ENCODE measurements around the gene TARS3. TPM values are rescaled to one million over a fixed set of nuclear protein-coding genes. Genes with fewer than 3 reads are reported as not detected.
A peak's percentile ranks its signal among the peaks of the same experiment; 100 is the strongest.

TARS3 gene
- total RNA-seq, 8 experiments from 2014 or later: 12.0 to 31.4 (median 19.4) TPM

DNA sequence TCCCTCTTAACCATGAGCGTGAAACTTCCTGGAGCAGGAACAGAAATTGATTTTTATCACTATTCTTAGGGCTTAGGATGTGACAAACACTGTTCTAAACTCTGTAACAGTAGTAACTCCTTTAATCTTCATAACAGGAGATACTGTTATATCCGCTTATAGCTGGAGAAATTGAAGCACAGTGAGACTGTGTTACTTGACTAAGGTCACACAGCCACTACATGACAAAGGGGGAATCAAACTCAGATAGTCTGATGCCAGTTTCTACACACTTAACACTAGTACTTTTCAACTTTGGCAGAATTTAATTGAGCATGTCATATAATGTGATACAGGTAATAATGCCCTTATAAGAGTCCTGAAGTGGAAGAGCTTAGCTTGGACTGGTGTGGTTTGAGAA, 800 bp upstream of the TARS3 start:
- no peak overlapping the region for H3K27ac ChIP-seq
- H3K4me3 ChIP-seq: no peak overlapping the region
- 57 to 100% (median 80%) methylated on average over 1 to 2 of the region's 2 CpGs; no CpG with 5 or more reads in 2 of the 10 experiments for WGBS, 10 experiments
- H3K4me1 ChIP-seq (replicated peaks in 1 of 2): peaks cover 4 to 7% of the 10 kb centered on the region in 2 donors
- no peak for ATAC-seq (replicated peaks in 6 of 8)
- in situ Hi-C loops (cut with MboI; ENCODE audit: low pct_unique_long_range_greater_than_20kb in 2 of 9, low sequenced_read_pairs in 9 of 9, unreplicated experiment in 9 of 9): no loop called here

DNA sequence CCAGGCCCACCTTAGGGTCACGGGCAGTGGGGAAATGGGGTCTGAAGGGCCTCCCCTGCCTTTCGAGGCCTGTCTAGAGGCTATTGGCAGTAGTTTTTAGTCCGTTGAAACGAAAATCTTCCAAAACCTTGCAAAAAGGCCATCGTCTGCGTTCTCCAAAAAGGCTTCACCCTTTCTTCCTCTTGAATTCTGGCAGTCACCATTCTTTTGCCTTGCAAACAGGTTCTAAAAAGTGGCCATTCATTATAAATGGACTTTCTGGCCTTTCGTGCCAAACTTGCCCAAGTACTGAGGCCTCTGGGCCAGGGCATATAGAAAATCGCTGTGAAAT, 367 bp upstream of the TARS3 start:
- WGBS, 10 experiments: 0 to 80% (median 29%) methylated on average over 1 to 6 of the region's 8 CpGs; no CpG with 5 or more reads in 2 of the 10 experiments
- ATAC-seq (replicated peaks in 6 of 8): peak in 1 of 8 experiments; percentile 21
- in situ Hi-C loops (cut with MboI; ENCODE audit: low pct_unique_long_range_greater_than_20kb in 2 of 9, low sequenced_read_pairs in 9 of 9, unreplicated experiment in 9 of 9): no loop called here
- Histone ChIP-seq H3K4me3 (peak overlapping the region; percentile 57 to 95 (median 84)), H3K4me1 (replicated peaks in 1 of 2) (peaks cover 4 to 7% of the 10 kb centered on the region in 2 donors), H3K27ac (no peak overlapping the region)

DNA sequence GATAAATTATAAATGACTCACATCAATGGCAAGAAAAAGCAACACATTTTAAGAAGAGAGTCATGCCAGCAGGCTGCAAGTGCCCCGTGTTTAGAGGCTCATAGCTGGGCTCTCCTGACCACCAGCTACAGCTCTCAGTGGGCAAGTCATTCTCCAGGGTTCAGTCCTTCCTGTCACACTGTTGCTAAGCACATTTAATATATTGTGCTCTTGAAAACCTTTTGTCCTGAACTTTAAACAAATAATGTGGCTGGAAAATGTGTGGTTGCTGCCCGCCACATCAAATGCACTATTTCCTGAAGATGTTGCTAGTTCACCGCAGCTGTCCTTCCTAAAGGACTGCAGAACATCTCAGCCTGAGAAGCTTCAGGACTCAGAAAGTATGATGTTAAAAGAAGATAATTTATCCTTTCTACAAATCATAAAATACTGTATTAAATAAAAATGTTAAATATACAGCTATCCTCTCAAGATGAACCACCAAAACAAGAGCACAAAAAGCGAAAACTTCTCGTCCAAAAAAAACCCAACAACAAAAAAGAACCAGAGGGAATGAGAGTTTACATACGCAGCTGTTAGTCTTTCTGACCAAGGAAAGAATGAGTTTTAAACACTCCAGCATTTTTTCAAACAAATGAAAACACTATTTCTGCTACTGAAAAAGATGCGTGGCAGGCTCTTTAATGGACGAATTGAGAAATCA, 951 bp downstream of the TARS3 start:
- in situ Hi-C loops (cut with MboI; ENCODE audit: low pct_unique_long_range_greater_than_20kb in 2 of 9, low sequenced_read_pairs in 9 of 9, unreplicated experiment in 9 of 9): no loop called here
- Histone ChIP-seq H3K4me1 (replicated peaks in 1 of 2) (peaks cover 4 to 7% of the 10 kb centered on the region in 2 donors), H3K27ac (peak overlapping the region; percentile 91 to 97), H3K4me3 (peak overlapping the region; percentile 57 to 95 (median 84))
- ATAC-seq (replicated peaks in 6 of 8): peak in 1 of 8 experiments; percentile 9
- WGBS, 10 experiments: 0 to 21% (median 9%) methylated on average over 3 to 8 of the region's 8 CpGs; no CpG with 5 or more reads in 1 of the 10 experiments

DNA sequence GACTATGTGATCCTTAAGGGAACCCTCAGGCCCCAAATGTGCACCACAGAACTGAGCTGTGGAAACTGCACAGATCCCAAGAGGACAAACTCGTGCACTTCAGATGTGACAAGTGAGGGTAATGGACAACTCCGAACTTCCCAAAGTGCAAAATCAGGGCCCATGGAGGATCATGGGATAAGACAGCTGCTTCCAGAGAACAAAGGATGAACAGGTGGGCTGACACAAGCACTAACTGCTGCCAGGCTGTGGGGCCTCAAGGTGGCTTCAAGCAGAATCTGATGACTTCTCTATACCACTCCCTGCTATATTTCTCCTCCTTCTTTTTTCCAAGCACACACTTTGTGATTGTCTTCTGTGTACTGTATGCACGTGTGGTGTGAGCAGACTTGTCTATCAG, 5.4 kb downstream of the TARS3 start:
- WGBS, 10 experiments: 83 to 100% (median 88%) methylated on average over 1 to 3 of the region's 3 CpGs; no CpG with 5 or more reads in 5 of the 10 experiments

DNA sequence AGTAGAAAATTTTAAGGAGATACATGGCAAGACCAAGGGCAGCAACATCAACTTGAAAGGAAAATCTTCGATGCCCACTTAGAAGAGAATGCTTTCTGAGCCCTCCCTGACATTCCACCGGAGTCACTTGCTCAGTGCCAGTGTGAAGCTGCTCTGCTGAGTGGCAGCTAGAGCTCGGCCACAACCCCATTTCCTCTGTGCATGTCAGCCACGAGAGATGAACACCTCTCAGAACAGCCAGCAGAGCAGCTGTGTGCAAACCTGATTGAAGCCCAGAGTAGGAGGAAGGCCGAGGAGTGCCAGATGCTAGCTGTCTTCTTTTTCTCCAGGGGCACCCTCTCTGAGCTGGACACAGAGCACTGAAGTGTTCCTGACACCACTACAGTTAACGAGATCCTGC, 12.2 kb downstream of the TARS3 start:
- WGBS, 10 experiments: 80 to 100% (median 86%) methylated on average over 1 to 3 of the region's 6 CpGs; no CpG with 5 or more reads in 4 of the 10 experiments
- Histone ChIP-seq H3K4me1 (replicated peaks in 1 of 2) (peaks cover 4 to 7% of the 10 kb centered on the region in 2 donors), H3K4me3 (no peak overlapping the region), H3K27ac (no peak overlapping the region)
- in situ Hi-C loops (cut with MboI; ENCODE audit: low pct_unique_long_range_greater_than_20kb in 2 of 9, low sequenced_read_pairs in 9 of 9, unreplicated experiment in 9 of 9): no loop called here
- ATAC-seq (replicated peaks in 6 of 8): no peak

More for the DNA sequence above, 5.4 kb downstream of the TARS3 start:
- no peak for ATAC-seq (replicated peaks in 6 of 8)
- Histone ChIP-seq H3K4me3 (no peak overlapping the region), H3K27ac (no peak overlapping the region), H3K4me1 (replicated peaks in 1 of 2) (peaks cover 0 to 7% of the 10 kb centered on the region in 2 donors)
- in situ Hi-C loops (cut with MboI; ENCODE audit: low pct_unique_long_range_greater_than_20kb in 2 of 9, low sequenced_read_pairs in 9 of 9, unreplicated experiment in 9 of 9): no loop called here

DNA sequence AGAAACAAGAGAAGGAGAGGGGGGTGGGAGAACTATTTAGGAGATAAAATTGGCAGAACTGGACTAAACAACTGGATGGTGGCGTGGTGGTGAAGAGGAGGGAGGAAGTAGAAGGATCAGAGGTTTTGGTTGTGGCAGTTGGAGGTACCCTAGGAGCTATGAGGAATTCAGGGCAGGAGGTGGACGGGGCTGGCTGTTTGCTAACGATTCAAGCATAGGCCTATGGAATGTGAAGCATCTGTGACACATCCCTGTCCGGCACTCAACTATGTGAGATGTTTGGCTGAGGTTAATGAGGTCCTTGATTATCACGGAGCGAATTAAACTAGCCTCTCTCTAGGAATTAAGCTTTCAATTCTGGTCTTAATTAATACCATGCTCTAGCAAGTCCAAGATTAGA, 13.5 kb downstream of the TARS3 start:
- 20 to 93% (median 61%) methylated on average over 1 to 6 of the region's 6 CpGs; no CpG with 5 or more reads in 1 of the 10 experiments for WGBS, 10 experiments
- Histone ChIP-seq H3K4me3 (no peak overlapping the region), H3K27ac (no peak overlapping the region), H3K4me1 (replicated peaks in 1 of 2) (peaks cover 4 to 7% of the 10 kb centered on the region in 2 donors)
- in situ Hi-C loops (cut with MboI; ENCODE audit: low pct_unique_long_range_greater_than_20kb in 2 of 9, low sequenced_read_pairs in 9 of 9, unreplicated experiment in 9 of 9): no loop called here
- ATAC-seq (replicated peaks in 6 of 8): peak in 2 of 8 experiments; percentile 33 to 68

DNA sequence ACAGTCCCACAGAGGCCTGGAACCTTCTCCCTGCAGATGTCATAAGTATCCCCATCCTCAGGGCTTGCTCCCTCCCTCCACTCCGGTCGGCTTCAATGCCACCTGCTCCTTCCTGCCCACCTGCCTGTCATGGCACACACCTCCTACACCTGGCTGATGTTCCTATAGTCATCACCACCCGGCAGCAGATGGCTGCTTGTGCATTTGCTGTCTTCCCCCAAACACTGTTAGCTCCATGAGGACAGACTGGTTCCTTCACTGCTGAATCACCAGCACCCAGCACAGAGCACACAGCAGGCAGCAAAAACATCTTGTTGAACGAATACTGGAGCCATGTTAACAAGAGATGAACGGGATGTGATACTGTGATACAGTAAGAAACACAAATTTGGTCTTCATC, 14.8 kb downstream of the TARS3 start:
- in situ Hi-C loops (cut with MboI; ENCODE audit: low pct_unique_long_range_greater_than_20kb in 2 of 9, low sequenced_read_pairs in 9 of 9, unreplicated experiment in 9 of 9): no loop called here

DNA sequence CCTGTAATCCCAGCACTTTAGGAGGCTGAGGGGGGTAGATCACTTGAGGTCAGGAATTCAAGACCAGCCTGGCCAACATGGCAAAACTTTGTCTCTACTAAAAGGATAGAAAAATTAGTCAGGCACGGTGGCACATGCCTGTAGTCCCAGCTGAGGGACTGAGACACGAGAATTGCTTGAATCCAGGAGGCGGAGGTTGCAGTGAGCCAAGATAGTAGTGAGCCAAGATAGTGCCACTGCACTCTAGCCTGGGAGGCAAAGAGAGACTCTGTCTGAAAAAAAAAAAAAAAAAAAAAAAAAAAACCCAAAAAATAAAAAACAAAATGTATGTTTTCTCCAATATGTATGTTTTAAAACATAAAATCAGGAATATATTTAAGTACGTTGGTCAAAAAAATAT, 16.3 kb downstream of the TARS3 start:
- no peak overlapping the region for H3K27ac ChIP-seq
- in situ Hi-C loops (cut with MboI; ENCODE audit: low pct_unique_long_range_greater_than_20kb in 2 of 9, low sequenced_read_pairs in 9 of 9, unreplicated experiment in 9 of 9): no loop called here
- 63 to 97% (median 83%) methylated on average over 1 to 4 of the region's 4 CpGs; no CpG with 5 or more reads in 1 of the 10 experiments for WGBS, 10 experiments
- peaks cover 4 to 7% of the 10 kb centered on the region in 2 donors for H3K4me1 ChIP-seq (replicated peaks in 1 of 2)
- ATAC-seq (replicated peaks in 6 of 8): no peak
- no peak overlapping the region for H3K4me3 ChIP-seq

More for the DNA sequence above, 14.8 kb downstream of the TARS3 start:
- no peak for ATAC-seq (replicated peaks in 6 of 8)
- H3K27ac ChIP-seq: no peak overlapping the region
- H3K4me3 ChIP-seq: no peak overlapping the region
- peaks cover 4 to 7% of the 10 kb centered on the region in 2 donors for H3K4me1 ChIP-seq (replicated peaks in 1 of 2)
- 40 to 89% (median 70%) methylated on average over 1 to 5 of the region's 5 CpGs; no CpG with 5 or more reads in 4 of the 10 experiments for WGBS, 10 experiments

DNA sequence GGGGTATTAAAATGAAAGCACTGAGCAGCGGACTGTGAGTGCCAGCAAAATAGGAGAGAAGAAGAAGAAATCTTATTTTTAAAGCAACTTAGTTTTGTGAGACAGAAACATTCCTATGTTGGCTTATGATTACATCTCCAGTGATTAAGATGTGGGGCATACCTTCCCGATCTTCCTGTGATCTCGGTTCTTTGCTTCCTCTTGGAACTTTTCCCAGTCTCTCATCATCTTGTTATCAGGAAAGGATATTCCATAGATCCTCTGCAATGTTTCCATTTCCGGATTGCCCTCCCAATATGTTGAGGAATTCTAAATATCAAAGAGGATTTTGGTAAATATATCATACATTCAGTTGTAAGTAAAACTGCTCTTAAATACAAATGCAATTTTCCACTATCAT, 22.2 kb downstream of the TARS3 start:
- no peak overlapping the region for H3K27ac ChIP-seq
- H3K4me3 ChIP-seq: no peak overlapping the region
- ATAC-seq (replicated peaks in 6 of 8): no peak
- 70 to 100% (median 92%) methylated on average over 1 to 4 of the region's 4 CpGs; no CpG with 5 or more reads in 2 of the 10 experiments for WGBS, 10 experiments
- in situ Hi-C loops (cut with MboI; ENCODE audit: low pct_unique_long_range_greater_than_20kb in 2 of 9, low sequenced_read_pairs in 9 of 9, unreplicated experiment in 9 of 9): no loop called here
- no peaks in the 10 kb centered on the region for H3K4me1 ChIP-seq (replicated peaks in 1 of 2)

DNA sequence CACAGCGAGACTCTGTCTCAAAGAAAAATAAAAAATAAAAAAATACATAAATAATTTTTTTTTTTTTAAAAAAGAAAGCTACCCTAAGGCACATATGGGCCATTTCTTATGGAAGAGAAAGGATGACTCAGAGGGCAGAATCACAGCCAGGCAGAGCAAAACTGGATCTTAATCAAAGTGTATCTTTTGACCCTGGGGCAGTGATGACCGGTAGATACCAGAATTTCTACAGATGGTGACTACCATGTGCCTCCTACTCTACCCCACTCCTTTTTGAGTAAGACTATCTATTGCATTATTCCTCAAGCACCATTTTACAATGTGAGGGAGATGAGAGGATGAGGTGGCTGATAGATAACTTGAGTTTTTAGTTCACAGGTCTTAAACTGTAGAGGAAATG, 26.0 kb downstream of the TARS3 start:
- in situ Hi-C loops (cut with MboI; ENCODE audit: low pct_unique_long_range_greater_than_20kb in 2 of 9, low sequenced_read_pairs in 9 of 9, unreplicated experiment in 9 of 9): no loop called here
- no peak overlapping the region for H3K4me3 ChIP-seq
- WGBS, 10 experiments: 17 to 100% (median 94%) methylated on average over 1 to 2 of the region's 2 CpGs; no CpG with 5 or more reads in 3 of the 10 experiments
- H3K27ac ChIP-seq: no peak overlapping the region
- peak in 2 of 8 experiments; percentile 63 to 74 for ATAC-seq (replicated peaks in 6 of 8)
- H3K4me1 ChIP-seq (replicated peaks in 1 of 2): no peaks in the 10 kb centered on the region

DNA sequence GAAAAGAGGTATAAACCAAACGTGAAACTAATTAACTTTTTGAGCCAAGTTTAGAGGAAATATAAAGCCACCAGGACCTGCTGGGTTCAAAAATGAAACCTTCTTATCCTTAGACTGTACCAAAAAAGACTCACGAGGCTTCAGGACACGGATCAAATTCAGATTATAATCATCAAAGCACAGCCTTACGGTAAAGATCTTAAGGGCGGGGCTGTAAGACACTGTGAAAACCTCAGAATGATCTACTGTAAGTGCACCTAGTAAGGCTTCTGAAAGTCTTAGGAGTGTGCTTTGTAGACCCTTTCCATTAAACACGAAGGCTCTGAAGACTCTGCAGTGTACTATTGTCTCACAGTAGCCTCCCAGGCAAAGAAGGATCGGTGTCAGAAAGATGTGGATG, 26.8 kb downstream of the TARS3 start:
- no peak overlapping the region for H3K27ac ChIP-seq
- in situ Hi-C loops (cut with MboI; ENCODE audit: low pct_unique_long_range_greater_than_20kb in 2 of 9, low sequenced_read_pairs in 9 of 9, unreplicated experiment in 9 of 9): no loop called here
- no peaks in the 10 kb centered on the region for H3K4me1 ChIP-seq (replicated peaks in 1 of 2)
- 69 to 97% (median 93%) methylated on average over 2 to 7 of the region's 7 CpGs; no CpG with 5 or more reads in 1 of the 10 experiments for whole genome bisulfite sequencing, 10 experiments
- ATAC-seq (replicated peaks in 6 of 8): no peak
- no peak overlapping the region for H3K4me3 ChIP-seq

DNA sequence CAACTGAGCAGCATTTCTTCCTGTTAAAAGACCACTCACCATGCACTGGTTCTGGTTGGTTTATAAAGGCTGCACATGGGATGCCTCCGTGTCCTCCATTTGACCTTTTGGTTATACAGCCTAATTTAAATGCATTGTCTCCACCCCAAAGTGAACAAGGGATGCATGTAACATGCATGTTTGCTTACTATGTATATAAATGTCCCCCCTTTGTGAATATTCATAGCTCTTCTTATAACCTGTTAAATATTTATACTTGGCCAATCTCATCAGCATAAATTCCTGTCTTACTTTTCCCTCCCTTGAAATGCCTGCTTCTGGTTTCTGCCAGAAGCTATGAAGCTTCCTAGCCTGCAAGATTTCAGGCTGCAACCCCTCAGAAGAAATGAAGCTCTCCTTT, 27.4 kb downstream of the TARS3 start:
- Histone ChIP-seq H3K4me1 (replicated peaks in 1 of 2) (no peaks in the 10 kb centered on the region), H3K27ac (no peak overlapping the region), H3K4me3 (no peak overlapping the region)
- 86 to 100% (median 100%) methylated on average over 1 of the region's 1 CpG; no CpG with 5 or more reads in 5 of the 10 experiments for WGBS, 10 experiments
- in situ Hi-C loops (cut with MboI; ENCODE audit: low pct_unique_long_range_greater_than_20kb in 2 of 9, low sequenced_read_pairs in 9 of 9, unreplicated experiment in 9 of 9): no loop called here
- peak in 3 of 8 experiments; percentile 53 to 95 (median 54) for ATAC-seq (replicated peaks in 6 of 8)

DNA sequence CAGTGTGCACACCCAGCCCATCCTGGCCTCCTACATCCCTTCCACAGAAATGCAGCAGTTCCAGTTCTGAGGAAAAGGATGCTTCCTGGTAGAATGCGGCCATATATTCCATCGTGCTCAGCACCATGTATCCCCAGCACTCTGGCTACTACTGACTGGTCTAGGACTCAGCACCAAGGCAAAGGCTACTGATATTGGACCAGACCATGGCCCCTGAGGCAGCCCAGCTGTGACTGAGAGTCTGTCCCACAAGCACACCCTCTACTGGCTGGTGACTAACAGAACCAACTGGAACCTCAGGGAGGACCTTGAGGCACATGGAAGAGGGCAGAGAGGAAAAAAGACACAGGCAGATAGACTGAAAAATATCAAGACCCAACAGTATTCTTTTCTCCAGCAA, 30.0 kb downstream of the TARS3 start:
- in situ Hi-C loops (cut with MboI; ENCODE audit: low pct_unique_long_range_greater_than_20kb in 2 of 9, low sequenced_read_pairs in 9 of 9, unreplicated experiment in 9 of 9): no loop called here
- no peak for ATAC-seq (replicated peaks in 6 of 8)
- Histone ChIP-seq H3K4me1 (replicated peaks in 1 of 2) (no peaks in the 10 kb centered on the region), H3K27ac (no peak overlapping the region), H3K4me3 (no peak overlapping the region)
- WGBS, 10 experiments: 96 to 100% (median 100%) methylated on average over 1 to 2 of the region's 2 CpGs; no CpG with 5 or more reads in 5 of the 10 experiments

Data from motor neuron (in vitro differentiated cells).